ENCODE results near the gene MFSD2B.
"Not testable (repeated sequence)": the region's sequence is repeated elsewhere in the genome, so short reads cannot be mapped to it uniquely, and the experiment has no call there.

Gene MFSD2B

DNA sequence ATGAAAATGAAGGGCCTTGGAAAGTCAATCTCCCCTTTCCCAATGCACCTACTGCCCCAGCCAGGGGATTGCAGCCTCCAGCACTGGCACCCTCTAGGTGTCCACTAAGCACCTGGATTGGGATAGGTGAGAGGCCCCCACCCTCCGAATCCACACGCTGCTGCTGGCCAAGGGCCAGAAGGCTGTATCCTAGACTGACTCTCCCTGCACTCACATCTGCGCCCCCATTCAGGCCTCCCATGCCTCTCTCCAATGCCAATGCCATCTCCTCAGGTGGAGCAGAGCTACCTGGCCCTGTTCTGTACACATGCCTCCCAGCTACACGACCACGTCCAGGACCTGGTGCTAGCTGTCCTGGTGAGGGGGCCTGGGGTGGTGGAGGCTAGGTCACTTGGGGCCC lies 9.8 kb downstream of the MFSD2B start:
- no peak for DNase-seq

DNA sequence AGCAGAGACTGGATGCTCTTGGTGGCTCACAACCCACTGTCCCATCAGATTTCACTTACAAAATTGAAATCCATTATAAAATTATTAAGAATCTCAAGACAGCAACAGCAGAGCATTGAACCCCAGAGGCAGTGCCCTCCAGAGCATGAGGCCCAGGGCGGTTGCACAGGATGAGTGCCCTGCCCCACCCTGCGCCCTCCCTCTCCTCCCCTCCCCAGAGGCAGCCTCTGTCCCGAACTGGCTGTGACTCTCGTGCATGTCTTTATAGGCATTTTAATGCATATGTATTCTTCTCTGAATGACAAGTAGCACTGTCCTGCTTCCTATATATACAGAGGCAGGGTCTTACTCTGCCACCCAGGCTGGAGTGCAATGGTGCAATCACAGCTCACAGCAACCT lies 10.4 kb downstream of the MFSD2B start:
- no peak for DNase-seq

DNA sequence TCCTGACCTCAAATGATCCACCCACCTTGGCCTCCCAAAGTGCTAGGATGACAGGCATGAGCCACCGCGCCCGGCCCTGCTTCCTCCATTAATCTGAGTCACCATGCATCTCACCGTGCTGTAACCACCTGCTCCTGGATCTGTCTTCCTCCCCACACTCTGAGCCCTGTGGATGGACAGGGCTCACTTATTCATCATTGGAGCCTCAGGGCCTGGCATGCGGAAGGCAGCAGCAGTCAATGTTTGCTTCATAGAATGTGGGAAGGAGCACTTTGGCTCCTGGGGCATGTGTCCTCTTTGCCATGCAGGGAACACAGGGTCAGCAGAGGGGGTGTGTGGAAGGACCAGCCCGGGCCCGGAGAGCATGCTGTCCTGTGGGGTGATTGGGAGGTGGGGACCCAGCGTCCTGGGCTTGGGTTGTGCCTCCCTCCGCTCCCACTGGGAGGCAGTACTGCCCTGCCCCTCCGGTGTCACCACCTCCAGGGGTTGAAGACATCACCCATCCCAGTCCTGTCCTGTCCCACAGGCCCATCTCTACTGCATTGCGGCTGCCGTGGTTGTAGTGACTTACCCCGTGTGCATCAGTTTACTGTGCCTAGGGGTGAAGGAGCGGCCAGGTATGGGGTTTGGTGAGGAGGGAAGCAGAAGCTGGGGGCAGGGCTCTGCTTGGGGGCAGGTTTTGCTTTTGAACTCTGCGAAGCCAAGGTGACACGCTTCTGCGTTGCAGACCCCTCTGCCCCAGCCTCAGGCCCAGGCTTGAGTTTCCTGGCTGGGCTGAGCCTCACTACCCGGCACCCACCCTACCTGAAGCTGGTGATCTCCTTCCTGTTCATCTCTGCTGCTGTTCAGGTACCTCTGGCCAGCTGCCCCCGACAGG lies 11.5 kb downstream of the MFSD2B start:
- DNase-seq: no peak

DNA sequence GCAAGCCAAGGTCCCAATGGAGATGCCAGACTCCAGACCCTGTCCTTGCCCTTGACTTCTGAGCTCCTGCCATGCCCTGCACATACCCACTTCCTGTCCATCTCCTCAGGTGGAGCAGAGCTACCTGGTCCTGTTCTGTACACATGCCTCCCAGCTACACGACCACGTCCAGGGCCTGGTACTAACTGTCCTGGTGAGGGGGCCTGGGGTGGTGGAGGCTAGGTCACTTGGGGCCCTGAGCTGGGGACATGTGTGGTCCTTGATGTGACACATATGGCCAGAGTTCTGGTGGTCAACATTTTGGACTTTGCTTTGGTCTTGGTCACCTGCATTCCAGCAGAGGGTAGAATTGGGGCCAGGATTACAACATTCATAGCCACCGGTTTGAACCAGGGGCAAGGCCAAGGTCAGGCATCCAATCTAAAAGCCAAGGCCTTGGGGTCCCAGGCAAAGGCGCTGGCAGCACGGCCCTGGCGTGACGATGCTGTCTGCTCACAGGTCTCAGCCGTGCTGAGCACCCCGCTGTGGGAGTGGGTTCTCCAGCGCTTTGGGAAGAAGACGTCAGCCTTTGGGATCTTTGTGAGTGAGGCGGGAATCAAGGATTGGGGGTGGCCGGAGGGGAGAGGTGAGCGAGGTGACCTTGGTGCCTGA lies 12.6 kb downstream of the MFSD2B start:
- DNase-seq: no peak

DNA sequence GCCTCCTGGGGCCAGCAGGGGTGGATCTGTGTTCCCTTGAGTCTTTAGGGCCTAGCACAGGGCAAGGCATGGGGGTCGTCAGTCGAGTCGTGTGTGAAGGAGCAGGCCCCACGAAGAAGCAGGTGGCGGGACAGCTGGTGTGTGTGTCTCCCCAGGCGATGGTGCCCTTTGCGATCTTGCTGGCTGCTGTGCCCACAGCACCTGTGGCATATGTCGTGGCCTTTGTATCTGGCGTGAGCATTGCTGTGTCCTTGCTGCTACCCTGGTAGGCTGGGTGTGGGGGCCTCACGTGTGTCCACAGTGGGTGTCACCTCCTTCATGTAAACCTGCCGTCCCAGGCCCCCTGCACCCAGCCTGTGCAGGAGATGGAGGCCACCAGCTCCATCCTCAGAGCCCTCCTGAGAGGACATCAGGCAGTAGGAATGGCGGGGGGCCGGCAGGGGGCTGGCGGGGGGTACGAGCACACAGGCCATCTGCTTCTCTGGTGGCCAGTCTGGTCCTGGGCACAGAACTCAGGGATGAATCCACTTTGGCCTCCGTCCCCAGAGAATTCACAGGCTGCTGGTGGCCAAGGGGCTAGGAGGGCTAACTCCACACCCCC lies 13.2 kb downstream of the MFSD2B start:
- DNase-seq: no peak

DNA sequence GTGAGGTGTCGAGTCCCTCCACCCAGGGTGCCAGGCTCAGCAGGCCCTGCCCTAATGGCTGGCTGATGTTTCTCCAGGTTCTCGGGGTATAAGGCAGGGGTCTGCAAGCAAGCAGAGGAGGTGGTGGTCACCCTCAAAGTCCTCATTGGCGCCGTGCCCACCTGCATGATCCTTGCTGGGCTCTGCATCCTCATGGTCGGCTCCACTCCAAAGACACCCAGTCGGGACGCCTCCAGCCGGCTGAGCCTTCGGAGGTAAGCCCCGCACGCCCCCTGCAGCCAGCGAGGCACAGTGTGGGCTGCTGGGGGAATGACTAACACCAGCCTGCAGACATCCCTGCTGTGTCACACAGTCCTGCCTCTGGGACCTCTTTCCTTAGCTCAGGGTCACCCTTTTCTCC lies 14.1 kb downstream of the MFSD2B start:
- no peak for DNase-seq

DNA sequence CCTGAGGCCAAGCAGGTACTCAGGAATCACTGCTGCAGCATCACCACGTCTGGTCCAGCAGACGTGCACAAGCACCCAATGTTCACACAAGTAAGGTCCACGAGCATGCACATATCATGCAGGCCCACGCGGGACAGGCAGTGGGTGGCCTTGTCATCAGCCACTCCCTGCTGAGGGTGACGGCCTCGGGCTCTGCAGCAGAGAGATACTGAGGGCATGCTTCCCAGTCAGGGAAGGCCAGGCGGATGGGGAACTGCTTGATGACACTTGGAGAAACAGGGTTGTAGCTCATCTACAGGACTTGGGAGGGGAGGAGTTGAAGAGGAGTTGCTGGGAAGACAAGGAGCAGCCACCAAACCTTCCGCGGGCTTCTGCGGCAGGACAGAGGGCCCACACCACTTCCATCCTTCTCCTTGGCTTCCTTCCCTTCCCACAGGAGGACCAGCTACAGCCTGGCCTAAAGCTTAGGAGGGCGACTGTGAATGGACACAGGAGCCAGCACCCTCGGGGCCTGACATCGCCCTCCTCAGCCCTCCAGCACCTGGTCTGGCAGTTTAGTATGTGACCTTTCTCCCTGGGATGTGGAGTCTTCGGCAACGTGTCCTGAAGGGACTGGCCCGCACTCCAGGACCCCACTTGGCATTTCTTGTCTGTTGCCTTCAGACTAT lies 15.2 kb downstream of the MFSD2B start:
- DNase-seq: no peak

DNA sequence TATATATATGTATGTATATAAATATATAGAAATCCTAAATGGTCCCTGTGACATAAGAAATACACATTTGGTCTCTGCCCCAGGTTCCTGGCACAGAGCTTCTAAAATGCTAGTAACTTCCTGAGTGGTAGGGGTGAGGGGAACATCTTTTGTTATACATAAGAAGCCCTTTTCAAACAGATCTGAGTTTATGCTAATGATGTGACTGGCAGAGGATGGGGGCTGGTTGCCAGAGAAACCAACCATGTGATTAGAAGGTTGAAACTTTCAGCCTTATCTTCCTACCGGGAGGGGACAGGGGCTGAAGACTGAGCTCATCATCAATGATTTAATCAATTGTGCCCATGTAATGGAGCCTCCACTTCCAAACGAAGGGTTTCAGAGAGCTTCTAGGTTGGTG lies 16.3 kb downstream of the MFSD2B start:
- no peak for DNase-seq

DNA sequence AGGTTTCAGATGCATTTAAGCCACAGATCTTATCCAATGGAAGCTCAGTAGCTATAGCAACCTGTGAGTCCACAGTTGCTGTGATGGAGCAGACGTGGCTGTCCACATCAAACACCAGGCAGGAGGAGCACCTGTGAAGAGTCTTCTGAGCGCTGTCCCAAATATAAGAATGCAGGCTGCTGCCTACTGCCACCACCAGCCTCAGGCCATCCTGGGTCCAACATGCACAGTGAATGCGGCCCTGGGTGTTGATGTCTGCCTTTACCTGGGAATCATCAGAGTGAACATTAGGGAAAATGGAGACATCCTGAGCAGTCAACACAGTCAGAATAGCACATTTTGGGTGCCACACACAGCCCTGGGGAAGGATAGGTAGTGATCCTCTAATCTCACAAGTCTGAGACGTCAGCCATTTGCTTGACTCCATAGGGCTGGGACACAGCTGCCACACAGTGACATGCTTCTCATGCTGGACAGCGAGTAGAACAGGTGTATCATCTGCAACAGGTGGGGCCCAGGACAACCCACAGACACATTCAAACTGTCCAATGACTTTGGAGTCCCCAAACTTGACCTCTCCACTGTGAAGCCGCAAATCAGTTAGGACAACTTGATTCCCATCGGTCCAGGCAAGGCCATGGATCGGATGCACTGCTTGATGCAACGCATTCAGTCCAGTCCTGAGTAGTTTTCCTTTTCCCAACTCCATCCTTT lies 29.1 kb downstream of the MFSD2B start:
- no peak for DNase-seq

DNA sequence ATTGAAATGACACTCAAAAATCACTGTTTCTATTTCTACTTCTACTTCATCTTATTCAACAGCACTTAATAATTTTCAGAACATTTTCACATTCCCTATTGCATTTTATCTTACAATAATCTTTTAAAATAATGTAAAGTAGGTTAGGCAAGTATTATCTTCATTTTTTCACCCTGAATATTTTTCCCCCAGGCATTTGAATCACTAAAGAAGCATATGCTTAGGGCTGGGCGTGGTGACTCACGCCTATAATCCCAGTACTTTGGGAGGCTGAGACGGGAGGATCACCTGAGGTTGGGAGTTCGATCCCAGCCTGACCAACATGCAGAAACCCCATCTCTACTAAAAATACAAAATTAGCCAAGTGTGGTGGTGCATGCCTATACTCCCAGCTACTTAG lies 30.6 kb downstream of the MFSD2B start:
- DNase-seq: no peak

DNA sequence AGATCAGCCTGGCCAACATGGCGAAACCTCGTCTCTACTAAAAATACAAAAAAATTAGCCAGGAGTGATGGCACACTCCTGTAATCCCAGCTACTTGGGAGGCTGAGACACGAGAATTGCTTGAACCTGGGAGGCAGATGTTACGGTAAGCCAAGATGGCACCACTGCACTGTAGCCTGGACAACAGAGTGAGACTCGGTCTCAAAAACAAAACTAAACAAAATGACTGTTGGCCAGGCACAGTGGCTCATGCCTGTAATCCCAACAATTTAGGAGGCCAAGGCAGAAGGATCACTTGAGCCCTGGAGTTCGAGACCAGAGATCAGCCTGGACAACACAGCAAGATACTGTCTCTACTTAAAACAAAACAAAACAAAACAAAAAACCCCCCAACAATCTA lies 33.2 kb downstream of the MFSD2B start:
- not testable (repeated sequence) for DNase-seq

DNA sequence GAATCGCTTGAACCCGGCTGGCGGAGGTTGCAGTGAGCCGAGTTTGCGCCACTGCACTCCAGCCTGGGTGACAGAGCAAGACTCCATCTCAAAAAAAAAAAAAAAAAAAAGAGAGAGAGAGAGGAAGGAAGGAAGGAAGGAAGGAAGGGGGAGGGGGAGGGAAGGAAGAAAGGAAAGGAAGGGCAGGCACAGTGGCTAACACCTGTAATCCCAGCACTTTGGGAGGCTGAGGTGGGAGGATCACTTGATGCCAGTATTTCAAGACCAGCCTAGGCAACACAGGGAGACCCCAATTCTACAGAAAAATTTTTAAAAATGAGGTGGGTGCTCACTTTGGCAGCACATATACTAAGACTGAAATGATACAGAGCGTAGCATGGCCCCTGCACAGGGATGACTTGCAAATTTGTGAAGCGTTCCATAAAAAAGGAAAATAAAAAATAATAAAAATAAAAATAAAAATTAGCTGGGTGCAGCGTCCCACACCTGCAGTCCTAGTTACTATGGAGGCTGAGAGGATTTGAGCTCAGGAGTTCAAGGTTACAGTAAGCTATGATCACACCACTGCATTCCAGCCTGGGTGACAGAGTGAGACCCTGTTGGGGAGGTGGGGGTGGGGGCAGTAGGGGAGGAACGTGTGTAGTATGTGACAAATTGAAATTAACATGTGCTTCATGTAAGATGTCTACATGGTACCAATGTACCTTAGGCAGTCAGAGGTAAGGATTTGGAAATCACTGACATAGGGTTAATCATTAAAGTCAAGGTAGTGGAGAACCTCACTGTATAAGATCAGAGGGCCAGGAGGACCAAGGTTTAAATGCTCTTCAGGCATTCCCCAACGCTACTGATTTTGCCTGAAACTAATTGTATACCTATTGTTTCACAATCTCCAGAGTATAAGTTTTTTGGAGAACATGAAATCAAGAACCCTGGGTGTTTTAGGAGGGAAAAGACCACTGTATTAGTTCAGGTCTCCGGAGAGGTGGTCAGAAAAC lies 35.9 kb downstream of the MFSD2B start:
- no peak for DNase-seq

DNA sequence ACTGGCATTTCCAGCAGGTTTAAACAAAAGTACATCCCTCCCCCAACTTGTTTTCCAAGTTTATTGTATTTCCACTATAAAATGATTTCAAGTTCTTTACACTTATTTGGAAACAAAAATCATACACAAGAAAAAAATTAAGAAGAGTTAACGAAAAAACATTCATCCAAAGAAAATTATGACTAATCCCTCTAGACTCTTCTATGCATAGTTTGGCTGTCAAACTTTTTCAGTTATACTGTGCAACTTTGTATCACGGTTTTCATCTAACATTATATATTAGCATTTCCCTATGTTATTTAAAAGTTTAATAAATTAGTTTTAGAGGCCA lies 36.7 kb downstream of the MFSD2B start:
- no peak for DNase-seq

DNA sequence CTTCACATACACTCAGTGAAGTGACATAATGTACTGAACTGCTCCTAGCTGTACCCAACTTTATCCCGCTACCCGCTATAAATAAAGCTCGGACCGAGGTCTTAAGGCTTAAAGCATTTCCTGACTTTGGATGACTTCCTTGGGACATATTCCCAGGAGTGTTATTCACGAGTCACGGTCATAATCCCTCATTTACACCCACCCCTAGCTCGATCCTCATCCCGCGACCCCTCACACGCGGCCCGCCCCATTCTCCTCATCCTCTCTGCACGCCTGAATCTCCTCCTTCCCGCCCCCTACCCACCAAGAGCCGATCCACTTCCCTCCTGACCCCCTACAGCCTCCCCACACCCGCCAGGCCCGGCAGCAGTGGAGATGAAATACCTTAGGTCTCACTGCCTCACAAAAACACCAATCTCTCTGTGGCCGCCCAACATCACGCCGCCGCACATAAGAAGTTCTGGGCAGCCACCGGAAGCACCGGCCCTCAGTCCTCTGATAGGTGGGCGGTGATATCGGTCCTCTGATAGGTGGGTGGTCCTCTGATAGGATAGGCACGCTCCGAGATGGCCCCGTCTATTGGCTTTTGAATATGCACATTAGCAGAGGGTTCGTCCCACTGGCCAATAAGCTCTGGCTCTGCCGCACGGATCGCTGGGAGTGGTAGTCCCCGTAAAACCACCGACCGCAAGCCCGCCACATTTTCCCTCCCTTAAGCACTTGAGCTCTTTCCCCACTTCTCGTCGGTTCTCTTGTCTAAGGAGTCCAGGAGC lies 37.2 kb downstream of the MFSD2B start, which contains the start of gene WDCP:
TSS of gene WDCP (minus strand) at position 462 of the 773 bp plus-strand sequence. CDS start 7,897 bp downstream, outside the sequence.
- peak; percentile 99 for DNase-seq

DNA sequence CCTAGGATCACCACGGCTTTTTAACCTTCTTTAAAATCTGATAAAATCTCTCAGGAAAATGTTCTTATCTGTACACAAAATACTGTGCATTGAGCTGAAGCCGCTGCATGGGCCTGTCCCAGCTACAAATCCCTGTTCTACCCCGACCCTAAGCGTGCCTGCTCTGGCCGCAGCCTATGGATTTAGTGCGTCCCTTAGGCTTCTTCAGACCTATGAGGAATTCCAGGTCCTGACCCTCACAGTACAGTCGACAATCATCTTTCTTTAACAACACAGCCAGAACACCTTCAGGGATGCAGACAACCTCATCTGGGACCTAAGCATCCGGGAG lies 37.8 kb downstream of the MFSD2B start:
- DNase-seq: no peak

DNA sequence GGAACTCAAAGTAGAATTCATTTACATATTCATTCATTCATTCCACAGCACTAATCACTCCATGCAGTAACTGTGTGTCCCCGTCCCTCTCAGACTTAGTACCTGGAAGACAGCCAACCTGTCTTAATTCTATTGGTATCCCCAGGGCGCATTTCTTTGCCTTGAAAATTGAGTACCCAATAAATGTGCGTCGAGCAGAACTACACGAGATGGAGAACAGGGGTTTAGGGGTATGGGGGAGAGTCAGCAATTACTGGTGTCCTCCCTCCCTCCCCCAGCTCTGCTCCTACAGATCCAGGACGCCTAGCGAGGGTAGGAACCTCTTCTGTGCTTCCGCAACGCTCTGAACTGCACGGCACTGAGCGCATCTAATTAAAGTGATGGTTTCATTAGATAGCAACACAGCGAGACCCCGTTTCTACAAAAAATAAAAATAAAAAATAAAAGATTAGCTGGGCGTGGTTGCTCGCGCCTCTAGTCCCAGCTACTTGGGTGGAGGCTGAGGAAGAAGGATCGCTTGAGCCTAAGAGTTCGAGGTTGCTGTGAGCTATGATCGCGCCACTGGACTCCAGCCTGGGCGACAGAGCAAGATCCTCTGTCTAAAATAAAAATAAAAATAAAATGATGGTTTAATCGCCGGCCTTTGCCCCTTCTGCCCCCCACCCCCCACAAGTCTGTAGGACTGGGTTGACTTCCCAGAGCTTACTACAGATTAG lies 39.0 kb downstream of the MFSD2B start:
- peak; percentile 34 for DNase-seq

DNA sequence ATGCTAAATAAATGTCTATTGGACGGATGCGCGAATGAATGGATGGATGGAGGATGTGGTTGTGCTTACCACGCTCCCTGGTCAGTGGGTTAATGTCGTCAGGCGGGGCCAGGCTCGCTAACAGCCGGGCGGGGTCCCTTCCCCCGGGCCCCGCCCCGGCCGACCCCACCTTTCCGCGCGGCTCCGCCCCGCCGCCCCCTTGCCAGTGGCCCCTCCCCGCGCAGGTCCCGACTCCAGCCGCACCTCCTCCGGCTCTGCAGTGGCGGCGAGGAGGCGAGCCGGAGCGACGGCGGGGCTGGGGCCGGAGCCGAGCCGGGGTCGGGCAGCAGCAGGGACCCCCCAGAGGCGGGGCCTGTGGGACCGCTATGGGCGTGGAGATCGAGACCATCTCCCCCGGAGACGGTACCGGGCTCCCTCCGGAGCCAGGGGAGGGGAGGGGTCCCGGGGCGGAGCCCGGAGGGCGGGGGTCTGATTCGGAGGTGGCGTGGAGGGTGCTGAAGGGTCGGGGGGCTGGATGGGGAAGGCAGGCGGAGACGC lies 39.7 kb downstream of the MFSD2B start, which contains the start of gene FKBP1B:
TSS of gene FKBP1B (plus strand) at position 257 of the 537 bp plus-strand sequence. CDS start at position 366, 109 bp downstream.
- peak; percentile 83 for DNase-seq

DNA sequence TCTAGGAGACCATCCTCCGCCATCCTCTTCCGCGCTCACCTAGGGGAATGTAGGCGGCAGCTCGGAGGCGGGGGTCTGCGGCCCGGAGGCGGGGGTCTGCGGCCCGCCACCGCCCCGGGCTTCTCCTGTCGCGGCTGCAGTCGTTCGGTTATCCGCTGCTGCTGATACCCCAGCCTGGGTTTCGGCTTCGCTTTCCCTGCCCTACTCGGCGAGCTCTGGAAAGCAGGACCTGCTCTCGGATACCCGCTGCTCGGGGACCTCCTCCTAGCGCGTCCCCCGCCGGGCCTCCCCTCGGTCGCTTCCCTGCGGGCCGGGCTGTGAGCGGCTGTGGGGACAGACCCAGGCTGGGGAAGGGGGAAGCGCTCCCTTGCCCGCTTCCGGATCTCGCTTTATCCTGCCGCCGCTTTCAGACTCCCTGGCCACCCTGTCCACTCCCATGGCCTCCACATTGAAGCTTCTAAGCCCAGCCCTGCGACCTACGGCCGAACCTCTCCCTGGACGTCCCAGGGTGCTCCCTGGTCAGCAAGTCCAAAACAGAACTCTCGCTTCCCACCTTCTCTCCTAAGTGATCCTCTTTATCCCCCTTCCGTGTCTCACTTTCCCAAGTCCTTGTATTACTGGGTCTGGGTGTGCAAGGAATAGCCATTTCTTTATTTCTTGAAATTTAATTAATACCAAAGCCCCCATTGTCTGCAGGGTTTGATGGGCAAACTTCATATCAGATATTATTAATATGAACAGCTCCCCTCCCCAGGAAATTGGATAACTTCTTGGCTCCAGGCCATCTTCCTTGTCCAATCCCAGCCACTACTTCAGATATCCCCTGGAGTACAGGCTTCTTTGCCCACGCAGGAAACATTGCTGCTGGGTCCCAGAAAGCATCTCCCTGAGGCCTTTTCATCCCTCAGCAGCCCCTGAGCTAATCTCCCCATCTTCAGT lies 40.4 kb downstream of the MFSD2B start:
- no peak for DNase-seq

DNA sequence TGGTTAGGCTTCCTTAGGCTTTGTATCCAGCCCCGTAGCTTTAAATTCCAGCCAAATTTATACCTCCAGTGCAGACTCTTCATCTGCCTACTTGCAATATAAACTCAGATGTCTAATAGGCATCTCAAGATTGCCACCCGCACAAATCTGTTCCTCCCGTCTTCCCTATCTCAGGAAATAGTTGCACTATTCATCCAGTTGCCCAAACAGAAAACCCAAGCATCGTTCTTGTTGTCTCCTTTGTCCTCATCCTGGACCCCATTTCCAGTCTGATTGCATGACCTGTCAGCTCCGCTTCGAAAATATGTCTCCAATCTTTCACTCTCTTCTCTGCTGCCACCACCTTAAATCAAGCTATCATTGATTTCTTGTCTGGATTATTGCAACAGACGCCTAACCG lies 41.9 kb downstream of the MFSD2B start:
- DNase-seq: no peak
